GM21515 (cell line): ENCODE data around the gene LIFR.

Experiments
- ATAC-seq: cut with Tn5 transposase; IDR thresholded peaks from one replicate; pipeline ENCODE4 v1.9.1; 2021; ENCODE audit not compliant: unreplicated experiment

Gene LIFR

GRCh38 chr5:38548064-38548759 is 8.2 kb downstream of the LIFR start:
- no peak for ATAC-seq

GRCh38 chr5:38547257-38547656 is 9.2 kb downstream of the LIFR start:
- no peak for ATAC-seq

GRCh38 chr5:38546691-38547146 is 9.7 kb downstream of the LIFR start:
- no peak for ATAC-seq

- no peak for ATAC-seq
These were observed 12.6 kb downstream of the LIFR start for GRCh38 chr5:38543886-38544285.

GRCh38 chr5:38543074-38543473 is 13.4 kb downstream of the LIFR start:
- no peak for ATAC-seq

- no peak for ATAC-seq
These were observed 15.2 kb downstream of the LIFR start for GRCh38 chr5:38541174-38541725.

GRCh38 chr5:38540314-38540713 is 16.1 kb downstream of the LIFR start:
- ATAC-seq, result no peak

GRCh38 chr5:38538161-38538560 is 18.3 kb downstream of the LIFR start:
- ATAC-seq, result no peak

- ATAC-seq, result no peak
These were observed 18.9 kb downstream of the LIFR start for GRCh38 chr5:38537505-38537904.

GRCh38 chr5:38536968-38537367 is 19.5 kb downstream of the LIFR start:
- no peak for ATAC-seq

GRCh38 chr5:38535845-38536244 is 20.6 kb downstream of the LIFR start:
- no peak for ATAC-seq

- ATAC-seq, result no peak
These were observed 21.1 kb downstream of the LIFR start for GRCh38 chr5:38535248-38535750.

GRCh38 chr5:38534156-38534453 is 22.3 kb downstream of the LIFR start:
- ATAC-seq, result no peak

GRCh38 chr5:38533286-38534155 is 22.9 kb downstream of the LIFR start:
- no peak for ATAC-seq

GRCh38 chr5:38532165-38532669 is 24.2 kb downstream of the LIFR start:
- no peak for ATAC-seq

- no peak for ATAC-seq
These were observed 24.9 kb downstream of the LIFR start for GRCh38 chr5:38531518-38531917.

GRCh38 chr5:38529955-38530646 is 26.3 kb downstream of the LIFR start:
- ATAC-seq, result no peak

GRCh38 chr5:38528162-38528703 is 28.2 kb downstream of the LIFR start:
- no peak for ATAC-seq

- ATAC-seq, result no peak
These were observed 29.0 kb downstream of the LIFR start for GRCh38 chr5:38527475-38527874.

- no peak for ATAC-seq
These were observed 32.4 kb downstream of the LIFR start for GRCh38 chr5:38524022-38524421.

- no peak for ATAC-seq
These were observed 37.0 kb downstream of the LIFR start for GRCh38 chr5:38519476-38519875.
